ENCODE data around the gene TFPI. TPM values are rescaled to one million over a fixed set of nuclear protein-coding genes. Genes with fewer than 3 reads are reported as not detected.
"Not testable (repeated sequence)": the region's sequence is repeated elsewhere in the genome, so short reads cannot be mapped to it uniquely, and the experiment has no call there.

Gene TFPI
- total RNA-seq (2014; rRNA removed; shearing (Covaris generic)), result 15.3 and 20.5 TPM in 2 replicates
- 15.8 and 18.8 TPM in 2 replicates for polyA plus RNA-seq (2015; cell fraction: cytosol; rRNA removed)
- polyA plus RNA-seq (2015; cell fraction: nucleus; rRNA removed), result 6.3 and 9.6 TPM in 2 replicates

DNA sequence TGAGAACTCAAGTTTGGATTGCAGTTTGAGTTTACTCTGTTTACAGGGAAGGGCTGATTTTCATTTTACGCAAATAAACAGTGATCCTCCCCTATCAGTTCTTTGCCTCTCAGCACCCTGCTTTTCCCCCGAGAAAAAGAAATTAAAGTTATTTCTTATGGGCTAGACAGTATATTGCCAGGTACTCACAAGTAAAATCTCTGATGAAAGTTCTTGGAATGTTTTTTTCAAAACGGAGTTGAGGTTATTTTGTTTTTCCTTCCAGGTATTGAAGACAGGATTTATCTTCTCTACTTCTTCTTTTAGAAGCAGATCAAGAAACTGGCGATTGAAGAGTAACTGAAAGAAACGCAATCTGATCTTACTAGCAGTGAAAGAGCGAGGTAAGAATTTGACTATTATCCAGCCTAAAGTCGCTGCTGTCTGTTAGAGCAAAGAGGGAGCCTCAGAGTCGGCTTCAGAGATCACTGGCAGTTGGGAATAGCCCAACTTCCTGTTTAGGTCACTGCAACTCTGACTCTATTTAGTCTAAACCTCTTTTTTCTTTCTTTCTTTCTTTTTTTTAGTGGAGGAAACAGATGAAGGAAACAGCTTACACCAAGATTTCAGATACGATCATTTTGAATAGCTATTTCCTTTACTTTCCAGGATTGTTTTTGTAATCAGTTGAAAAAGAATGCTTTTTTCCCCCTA is at the start of gene TFPI:
TSS of gene TFPI (minus strand) at position 425 of the 693 bp plus-strand sequence. CDS start 50,667 bp downstream, outside the sequence.
- in situ Hi-C loops (cut with HindIII; ENCODE audit: low pct_unique_long_range_greater_than_20kb, low sequenced_read_pairs), result no loop called here
- DNase-seq (ENCODE audit: low read depth, low spot score), result peak; percentile 64

DNA sequence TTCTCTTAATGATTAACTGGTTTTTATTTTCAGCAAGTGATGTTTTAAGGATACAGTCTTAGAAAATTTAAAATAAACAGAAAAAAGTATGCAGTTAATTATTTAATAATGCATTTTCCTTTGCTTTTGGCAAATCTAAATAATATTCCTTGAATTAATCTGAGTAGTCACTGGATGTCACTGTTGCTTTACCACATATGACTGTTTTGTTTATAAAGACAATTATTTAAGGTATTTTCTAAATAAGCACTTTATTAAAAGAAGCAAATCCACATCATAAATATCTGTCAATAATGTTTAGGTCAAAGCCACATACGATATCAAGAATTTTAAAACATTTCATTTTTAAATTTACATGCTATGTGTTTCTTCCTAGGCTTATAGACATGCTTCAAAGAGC is 40.6 kb upstream of the TFPI start:
- no peak for DNase-seq (ENCODE audit: low read depth, low spot score)
- in situ Hi-C loops (cut with HindIII; ENCODE audit: low pct_unique_long_range_greater_than_20kb, low sequenced_read_pairs), result no loop called here

DNA sequence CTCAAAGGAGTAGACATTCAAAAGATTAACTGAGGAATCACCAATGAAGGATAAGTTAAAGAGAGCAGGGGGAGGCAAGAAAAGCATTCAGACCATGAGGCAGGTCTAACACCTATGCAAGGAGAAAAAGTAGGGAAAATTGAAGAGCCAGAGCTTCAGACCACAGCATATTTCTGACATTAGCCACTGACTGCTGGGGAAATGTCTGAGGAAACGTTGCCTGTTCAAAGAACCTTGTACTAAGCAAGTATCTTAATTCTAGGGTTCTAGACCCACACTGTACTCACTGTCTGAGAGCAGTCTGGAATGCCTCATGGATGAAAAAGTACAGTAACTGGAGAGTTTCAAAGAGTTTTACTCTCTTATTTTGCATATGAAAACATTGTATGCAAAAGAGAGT is 39.5 kb upstream of the TFPI start:
- no peak for DNase-seq (ENCODE audit: low read depth, low spot score)
- in situ Hi-C loops (cut with HindIII; ENCODE audit: low pct_unique_long_range_greater_than_20kb, low sequenced_read_pairs), result no loop called here

DNA sequence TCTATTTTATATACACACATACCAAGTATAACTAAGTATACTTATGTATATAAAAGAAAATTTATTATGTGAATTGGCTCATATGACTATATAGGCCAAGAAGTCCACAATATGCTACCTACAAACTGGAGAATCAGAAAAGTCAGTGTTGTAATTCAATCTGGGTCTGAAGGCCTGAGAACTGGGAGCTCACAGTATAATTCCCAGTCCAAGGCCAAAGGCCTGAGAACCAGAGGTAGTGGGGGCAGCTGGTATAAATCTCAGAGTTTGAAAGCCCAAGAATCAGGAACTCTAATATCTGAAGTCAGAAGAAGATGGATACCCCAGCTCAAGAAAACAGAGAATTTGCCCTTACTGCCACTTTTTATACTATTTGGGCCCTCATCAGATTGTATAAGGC is 38.9 kb upstream of the TFPI start:
- DNase-seq (ENCODE audit: low read depth, low spot score), result no peak
- in situ Hi-C loops (cut with HindIII; ENCODE audit: low pct_unique_long_range_greater_than_20kb, low sequenced_read_pairs), result no loop called here

DNA sequence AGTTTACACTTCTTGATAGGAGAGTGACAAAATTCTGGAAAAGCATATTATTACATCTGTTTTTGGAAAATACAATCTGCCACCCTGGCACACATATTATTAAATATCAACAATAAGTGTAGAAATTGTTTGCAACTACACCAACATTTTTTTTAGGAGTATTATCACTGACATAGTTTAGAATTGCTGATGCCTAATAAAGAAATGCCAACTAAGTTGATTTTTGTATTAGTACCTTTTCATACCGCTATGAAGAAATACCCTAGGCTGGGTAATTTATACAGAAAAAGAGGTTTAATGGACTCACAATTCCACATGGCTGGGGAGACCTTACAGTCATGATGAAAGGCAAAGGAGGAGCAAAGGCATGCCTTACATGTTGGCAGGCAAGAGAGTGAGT is 35.9 kb upstream of the TFPI start:
- no peak for DNase-seq (ENCODE audit: low read depth, low spot score)
- in situ Hi-C loops (cut with HindIII; ENCODE audit: low pct_unique_long_range_greater_than_20kb, low sequenced_read_pairs), result no loop called here

DNA sequence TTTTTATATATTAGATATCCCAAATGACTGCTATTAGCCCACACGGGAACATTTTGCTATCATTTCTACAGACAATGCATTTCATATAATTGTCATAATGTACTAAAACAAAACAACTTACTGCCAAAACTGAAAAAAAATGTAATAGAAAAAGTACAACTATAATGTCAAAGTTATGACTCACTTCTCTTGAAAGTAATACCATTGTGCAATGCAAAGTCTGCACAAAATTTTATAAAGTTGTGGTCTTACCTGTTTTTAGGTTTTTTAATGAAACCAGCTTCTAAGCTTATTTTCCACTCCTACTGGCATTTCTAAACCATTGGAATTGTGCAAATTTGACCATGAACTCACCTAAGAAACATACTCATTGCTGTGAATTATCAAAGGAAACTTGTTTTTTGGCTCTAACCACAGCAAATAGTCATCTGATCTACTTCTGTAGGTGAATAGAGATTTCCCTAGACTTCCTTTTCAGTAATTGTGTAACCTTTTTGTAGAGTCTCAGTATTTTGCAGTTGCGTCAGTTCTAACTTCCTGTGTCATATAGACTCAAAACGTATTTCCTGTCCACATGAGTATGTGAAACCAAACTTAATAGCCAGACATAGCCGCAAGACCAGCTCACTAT is 31.9 kb upstream of the TFPI start:
- in situ Hi-C loops (cut with HindIII; ENCODE audit: low pct_unique_long_range_greater_than_20kb, low sequenced_read_pairs), result loop anchor here (10.0 kb wide), 1 partner anchor 81 kb away; no protein-coding TSS in a partner anchor
- peak; percentile 37 for DNase-seq (ENCODE audit: low read depth, low spot score)

DNA sequence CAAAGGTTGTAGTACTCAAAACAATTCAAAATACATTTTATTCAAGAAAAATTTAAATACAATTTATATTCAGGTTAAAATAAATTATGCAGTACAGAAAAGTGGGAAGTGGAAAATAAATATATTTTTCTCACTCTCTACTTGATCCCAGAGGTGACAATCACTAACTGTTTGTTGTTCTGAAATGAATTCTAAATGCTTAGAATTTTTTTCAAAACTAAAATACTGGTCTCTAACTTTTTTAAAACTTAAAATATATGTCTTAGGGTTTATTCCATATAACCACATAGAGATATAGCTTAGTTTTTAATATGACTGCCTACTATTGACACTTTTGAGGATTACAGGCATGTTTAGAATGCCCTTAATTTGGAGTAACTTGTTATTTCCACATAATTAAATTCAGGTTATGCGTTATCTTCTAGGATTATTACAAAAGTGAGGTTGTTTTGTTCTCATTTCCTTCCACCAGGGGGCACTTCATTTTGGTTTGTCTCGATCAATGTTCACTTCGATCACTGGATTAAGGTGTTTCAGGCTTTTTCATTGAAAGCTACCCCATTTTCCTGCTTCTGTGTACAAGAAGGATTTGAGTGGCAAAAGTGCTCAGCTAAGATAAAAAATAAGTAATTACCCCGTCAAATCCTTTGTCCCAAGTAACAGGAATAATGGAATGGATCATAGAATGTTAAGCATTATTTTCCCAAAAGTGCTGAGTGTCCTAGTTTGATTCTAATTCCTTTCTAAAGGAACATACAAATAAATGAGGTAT is 27.1 kb upstream of the TFPI start:
- in situ Hi-C loops (cut with HindIII; ENCODE audit: low pct_unique_long_range_greater_than_20kb, low sequenced_read_pairs), result loop anchor here (10.0 kb wide), 1 partner anchor 77 kb away; no protein-coding TSS in a partner anchor
- DNase-seq (ENCODE audit: low read depth, low spot score), result peak; percentile 63

DNA sequence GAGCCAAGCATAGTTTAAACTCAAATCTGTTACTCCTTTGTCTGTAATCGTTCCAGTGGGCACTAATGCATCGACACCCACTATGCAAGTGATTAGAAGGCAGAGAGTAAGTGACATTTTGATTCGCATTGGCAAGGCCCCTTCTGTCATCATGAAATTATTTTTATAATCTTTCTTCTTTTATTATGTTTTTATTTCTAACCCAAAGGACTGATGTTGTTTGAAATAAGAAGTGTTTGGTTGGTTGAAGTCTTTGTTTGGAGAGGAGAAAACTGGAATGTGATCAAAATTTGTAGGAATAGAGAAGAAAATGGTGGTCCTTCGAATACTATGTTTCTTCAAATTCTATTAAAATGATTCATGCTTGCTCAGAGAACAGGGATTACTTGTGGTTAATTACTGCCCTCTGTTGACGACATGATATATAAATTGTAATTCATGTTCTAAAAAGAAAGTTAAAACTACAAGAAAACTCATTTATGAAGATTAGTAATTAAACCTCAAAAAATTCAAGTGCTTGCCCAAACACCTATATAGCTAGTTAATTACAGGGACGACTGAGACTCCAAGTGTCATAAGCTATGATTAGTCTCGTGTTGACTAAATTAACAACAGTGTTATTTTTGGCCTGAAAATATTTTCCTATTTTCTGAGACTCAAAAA is 26.4 kb upstream of the TFPI start:
- DNase-seq (ENCODE audit: low read depth, low spot score), result peak; percentile 73
- in situ Hi-C loops (cut with HindIII; ENCODE audit: low pct_unique_long_range_greater_than_20kb, low sequenced_read_pairs), result loop anchor here (10.0 kb wide), 1 partner anchor 76 kb away; no protein-coding TSS in a partner anchor

DNA sequence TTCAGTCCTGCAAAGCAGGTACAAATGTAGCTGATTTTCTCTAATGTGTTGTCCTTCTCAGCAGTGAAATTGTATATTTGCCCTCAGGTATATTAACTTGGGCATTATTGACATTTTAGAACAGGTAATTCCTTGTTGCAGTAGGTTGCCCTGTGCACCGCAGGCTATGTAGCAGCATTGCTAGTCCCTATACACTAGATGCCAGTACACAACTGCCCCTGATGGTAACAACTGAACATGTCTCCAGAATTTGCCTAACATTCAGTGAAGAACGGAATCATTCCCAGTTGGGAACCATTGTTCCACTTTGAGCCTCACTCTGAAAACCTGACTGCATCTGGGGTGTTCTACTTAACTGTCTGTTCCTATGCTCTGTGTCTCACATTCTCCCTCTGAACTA is 23.1 kb upstream of the TFPI start:
- in situ Hi-C loops (cut with HindIII; ENCODE audit: low pct_unique_long_range_greater_than_20kb, low sequenced_read_pairs), result no loop called here

DNA sequence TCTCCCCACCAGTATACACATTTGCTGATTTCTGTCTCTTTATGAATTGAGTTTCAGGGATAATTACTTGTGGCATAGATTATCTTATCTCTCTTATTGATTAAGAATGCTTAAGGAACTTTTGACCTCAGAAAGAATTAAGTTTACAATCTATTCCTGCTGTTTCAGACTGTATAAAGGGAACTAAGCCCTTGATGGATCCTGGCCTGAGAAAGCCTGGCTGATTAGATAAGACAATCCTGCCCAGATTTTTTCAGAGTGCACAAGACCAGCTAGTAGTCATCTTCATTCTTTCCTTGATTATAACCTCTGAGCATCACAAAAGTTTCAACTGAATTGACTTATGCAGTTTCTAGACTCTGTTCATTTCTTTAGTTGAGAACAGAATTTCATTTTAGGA is 22.7 kb upstream of the TFPI start:
- in situ Hi-C loops (cut with HindIII; ENCODE audit: low pct_unique_long_range_greater_than_20kb, low sequenced_read_pairs), result no loop called here

More for the DNA sequence above, 23.1 kb upstream of the TFPI start:
- peak; percentile 55 for DNase-seq (ENCODE audit: low read depth, low spot score)

DNA sequence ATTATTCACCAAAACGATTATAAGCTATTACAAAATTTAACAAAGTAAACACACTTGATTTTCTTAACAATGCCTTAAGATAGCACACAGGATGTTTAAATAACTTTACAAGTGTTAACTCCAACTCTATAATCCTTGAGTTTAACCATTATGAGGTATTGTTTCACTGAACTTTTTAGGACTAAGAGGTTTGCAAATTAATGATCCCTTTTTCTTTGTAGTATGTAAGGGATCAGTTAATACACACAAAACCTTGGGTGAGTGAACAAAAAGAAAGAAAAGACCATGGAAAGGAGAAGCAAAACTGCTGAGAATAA is 21.5 kb upstream of the TFPI start:
- in situ Hi-C loops (cut with HindIII; ENCODE audit: low pct_unique_long_range_greater_than_20kb, low sequenced_read_pairs), result no loop called here
- no peak for DNase-seq (ENCODE audit: low read depth, low spot score)

More for the DNA sequence above, 22.7 kb upstream of the TFPI start:
- DNase-seq (ENCODE audit: low read depth, low spot score), result no peak

DNA sequence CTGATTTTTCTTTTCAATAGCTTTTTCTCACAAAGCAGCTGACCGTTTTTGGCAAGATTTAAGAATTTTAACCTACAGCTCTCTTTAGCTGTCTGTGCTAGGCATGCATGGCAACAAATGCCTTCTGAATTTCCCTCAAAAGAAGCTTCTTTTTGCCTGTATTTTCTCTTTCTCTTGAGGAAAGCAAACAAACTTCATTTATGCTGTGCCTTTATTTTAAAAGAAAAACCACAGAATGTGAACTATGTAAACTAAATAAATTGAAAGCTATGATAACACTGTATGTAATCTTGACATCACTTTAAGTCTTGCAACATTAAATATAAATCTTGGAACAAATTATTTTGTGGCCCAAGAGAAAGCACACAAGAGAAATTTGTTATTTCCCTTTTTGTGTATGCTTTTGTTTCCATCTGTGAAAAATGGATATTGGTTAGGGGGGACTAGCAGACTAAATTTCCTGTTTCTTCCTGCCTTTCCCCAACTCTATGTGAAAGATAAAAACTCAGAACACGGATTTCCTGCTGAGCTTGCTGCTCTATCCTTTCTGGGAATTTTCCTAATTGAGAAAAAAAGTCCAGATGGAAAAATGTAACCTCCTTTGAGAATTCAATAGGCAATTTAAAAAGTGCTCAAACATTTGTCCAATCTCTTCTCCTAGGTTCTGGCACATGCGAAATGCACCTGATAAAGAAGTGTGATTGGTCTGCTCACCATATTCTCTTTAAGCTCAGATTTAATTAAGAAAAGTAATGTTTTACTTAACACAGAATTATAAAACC is 20.9 kb upstream of the TFPI start:
- in situ Hi-C loops (cut with HindIII; ENCODE audit: low pct_unique_long_range_greater_than_20kb, low sequenced_read_pairs), result no loop called here
- no peak for DNase-seq (ENCODE audit: low read depth, low spot score)

DNA sequence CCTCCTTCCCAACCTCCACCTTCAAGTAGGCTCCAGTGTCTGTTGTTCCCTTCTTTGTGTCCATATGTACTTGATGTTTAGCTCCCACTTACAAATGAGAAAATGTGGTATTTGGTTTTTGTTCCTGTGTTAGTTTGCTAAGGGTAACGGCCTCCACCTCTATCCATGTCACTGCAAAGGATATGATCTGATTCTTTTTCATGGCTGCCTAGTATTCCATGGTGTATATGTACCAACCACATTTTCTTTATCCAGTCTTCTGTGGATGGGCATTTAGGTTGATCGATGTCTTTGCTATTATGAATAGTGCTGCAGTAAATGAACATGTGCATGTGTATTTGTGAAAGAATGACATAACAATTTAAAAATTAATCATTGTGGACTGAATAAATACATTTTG is 19.5 kb upstream of the TFPI start:
- DNase-seq (ENCODE audit: low read depth, low spot score), result no peak
- in situ Hi-C loops (cut with HindIII; ENCODE audit: low pct_unique_long_range_greater_than_20kb, low sequenced_read_pairs), result no loop called here

DNA sequence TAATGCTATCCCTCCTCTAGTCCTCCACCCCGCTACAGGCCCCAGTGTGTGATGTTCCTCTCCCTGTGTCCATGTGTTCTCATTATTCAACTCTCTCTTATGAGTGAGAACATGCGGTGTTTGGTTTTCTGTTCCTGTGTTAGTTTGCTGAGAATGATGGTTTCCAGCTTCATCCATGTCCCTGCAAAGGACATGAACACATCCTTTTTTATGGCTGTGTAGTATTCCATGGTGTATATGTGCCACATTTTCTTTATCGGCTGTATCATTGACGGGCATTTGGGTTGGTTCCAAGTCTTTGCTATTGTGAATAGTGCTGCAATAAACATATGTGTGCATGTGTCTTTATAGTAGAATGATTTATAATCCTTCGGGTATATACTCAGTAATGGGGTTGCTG is 17.8 kb upstream of the TFPI start:
- DNase-seq (ENCODE audit: low read depth, low spot score); in situ Hi-C loops (cut with HindIII; ENCODE audit: low pct_unique_long_range_greater_than_20kb, low sequenced_read_pairs): not testable (repeated sequence)

DNA sequence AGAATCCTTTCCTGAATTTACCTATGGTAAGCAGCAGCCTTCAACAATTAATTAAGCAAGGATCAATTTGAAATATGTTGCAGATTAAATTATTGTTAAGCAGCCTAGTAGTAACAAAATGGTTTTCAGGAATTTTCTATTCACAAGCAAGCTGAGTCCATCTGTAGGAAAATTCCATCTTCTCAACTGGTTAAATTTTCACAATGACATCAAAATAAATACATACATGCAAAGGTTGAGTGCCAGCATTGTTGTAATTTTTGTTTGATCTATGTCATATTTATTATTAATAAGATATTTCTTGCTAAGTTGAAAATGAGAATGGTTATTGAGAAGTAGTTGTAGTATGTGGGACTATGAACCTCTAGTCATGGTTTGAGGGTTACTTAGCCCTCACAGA is 15.3 kb upstream of the TFPI start:
- in situ Hi-C loops (cut with HindIII; ENCODE audit: low pct_unique_long_range_greater_than_20kb, low sequenced_read_pairs), result no loop called here

DNA sequence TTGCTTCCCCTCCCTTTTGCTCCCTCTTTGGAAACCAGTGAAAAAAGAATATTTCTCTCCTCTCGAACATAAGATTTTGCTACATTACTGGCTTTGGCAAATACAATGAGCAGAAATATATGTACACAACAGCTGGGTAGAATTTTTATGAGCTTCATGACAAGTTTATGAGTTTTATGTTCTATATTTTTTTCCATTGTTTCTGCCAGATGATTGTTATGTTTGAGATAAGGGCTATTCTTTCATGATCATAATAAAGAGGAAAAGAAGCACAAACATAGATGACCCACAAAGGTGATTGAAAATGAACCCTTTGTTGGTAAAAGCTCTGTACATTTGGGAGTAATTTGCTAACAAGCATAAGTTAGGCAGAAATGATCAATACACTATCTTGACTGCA is 14.8 kb upstream of the TFPI start:
- in situ Hi-C loops (cut with HindIII; ENCODE audit: low pct_unique_long_range_greater_than_20kb, low sequenced_read_pairs), result no loop called here
- no peak for DNase-seq (ENCODE audit: low read depth, low spot score)

More for the DNA sequence above, 15.3 kb upstream of the TFPI start:
- DNase-seq (ENCODE audit: low read depth, low spot score), result no peak

DNA sequence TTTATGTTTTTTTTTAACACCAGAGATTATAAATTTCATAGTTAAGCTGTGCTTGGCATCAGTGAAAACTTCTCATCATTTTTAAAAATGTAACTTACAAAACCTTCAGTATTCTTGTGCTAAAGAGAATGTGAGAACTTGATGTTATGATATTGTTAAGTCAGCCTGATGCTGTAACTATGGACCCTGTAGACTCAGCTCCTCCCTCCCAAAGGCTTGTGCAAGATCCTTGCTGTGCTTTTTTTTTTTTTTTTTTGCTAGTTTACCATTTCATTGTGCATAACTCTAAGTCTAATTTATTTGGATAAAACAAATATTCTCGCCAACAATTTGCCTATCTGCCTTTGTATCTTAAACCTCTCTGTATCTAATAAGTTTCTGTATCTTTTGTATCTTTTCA is 12.9 kb upstream of the TFPI start:
- in situ Hi-C loops (cut with HindIII; ENCODE audit: low pct_unique_long_range_greater_than_20kb, low sequenced_read_pairs), result no loop called here
- no peak for DNase-seq (ENCODE audit: low read depth, low spot score)
